ENCODE data around the gene AGMAT.

Gene AGMAT

GRCh38 chr1:15618077-15618654, 33.3 kb upstream of the AGMAT start:
- ATAC-seq = no peak
- no peak for TF ChIP-seq ZNF565 (CRISPR knock-in tag; conservative IDR thresholded peaks at IDR 0.05; ENCODE audit: low read depth)
- TF ChIP-seq SNAI2 (CRISPR knock-in tag; IDR thresholded peaks at IDR 0.05) = no peak
- TF ChIP-seq ZFP3 (CRISPR knock-in tag; IDR thresholded peaks at IDR 0.05) = no peak
- no peak for TF ChIP-seq CREB5 (CRISPR knock-in tag; IDR thresholded peaks at IDR 0.05; ENCODE audit: low read depth)
- no peak for TF ChIP-seq ESRRG (CRISPR knock-in tag; IDR thresholded peaks at IDR 0.05)
- no peak for TF ChIP-seq ARNTL (CRISPR knock-in tag; IDR thresholded peaks at IDR 0.05; ENCODE audit: borderline replicate concordance, low read depth)
- TF ChIP-seq RARB (CRISPR knock-in tag; IDR thresholded peaks at IDR 0.05) = no peak
- no peak for TF ChIP-seq PPARA (CRISPR knock-in tag; IDR thresholded peaks at IDR 0.05; ENCODE audit: borderline replicate concordance)
- no peak for TF ChIP-seq ZNF70 (CRISPR knock-in tag; IDR thresholded peaks at IDR 0.05)
- TF ChIP-seq CSDC2 (CRISPR knock-in tag; IDR thresholded peaks at IDR 0.05) = no peak
- TF ChIP-seq, protein P1, sequence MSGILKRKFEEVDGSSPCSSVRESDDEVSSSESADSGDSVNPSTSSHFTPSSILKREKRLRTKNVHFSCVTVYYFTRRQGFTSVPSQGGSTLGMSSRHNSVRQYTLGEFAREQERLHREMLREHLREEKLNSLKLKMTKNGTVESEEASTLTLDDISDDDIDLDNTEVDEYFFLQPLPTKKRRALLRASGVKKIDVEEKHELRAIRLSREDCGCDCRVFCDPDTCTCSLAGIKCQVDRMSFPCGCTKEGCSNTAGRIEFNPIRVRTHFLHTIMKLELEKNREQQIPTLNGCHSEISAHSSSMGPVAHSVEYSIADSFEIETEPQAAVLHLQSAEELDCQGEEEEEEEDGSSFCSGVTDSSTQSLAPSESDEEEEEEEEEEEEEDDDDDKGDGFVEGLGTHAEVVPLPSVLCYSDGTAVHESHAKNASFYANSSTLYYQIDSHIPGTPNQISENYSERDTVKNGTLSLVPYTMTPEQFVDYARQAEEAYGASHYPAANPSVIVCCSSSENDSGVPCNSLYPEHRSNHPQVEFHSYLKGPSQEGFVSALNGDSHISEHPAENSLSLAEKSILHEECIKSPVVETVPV (CRISPR knock-in tag; IDR thresholded peaks at IDR 0.05) = no peak
- TF ChIP-seq TCF4 (CRISPR knock-in tag; IDR thresholded peaks at IDR 0.05; ENCODE audit: borderline replicate concordance) = no peak
- no peak for TF ChIP-seq ZFP30 (CRISPR knock-in tag; IDR thresholded peaks at IDR 0.05)
- no peak for TF ChIP-seq OSR1 (CRISPR knock-in tag; IDR thresholded peaks at IDR 0.05)
- TF ChIP-seq GLIS3 (CRISPR knock-in tag; IDR thresholded peaks at IDR 0.05) = no peak
- no peak for TF ChIP-seq ISL1 (CRISPR knock-in tag; IDR thresholded peaks at IDR 0.05)
- TF ChIP-seq TOX (CRISPR knock-in tag; IDR thresholded peaks at IDR 0.05; ENCODE audit: borderline replicate concordance) = no peak
- TF ChIP-seq, protein P2, sequence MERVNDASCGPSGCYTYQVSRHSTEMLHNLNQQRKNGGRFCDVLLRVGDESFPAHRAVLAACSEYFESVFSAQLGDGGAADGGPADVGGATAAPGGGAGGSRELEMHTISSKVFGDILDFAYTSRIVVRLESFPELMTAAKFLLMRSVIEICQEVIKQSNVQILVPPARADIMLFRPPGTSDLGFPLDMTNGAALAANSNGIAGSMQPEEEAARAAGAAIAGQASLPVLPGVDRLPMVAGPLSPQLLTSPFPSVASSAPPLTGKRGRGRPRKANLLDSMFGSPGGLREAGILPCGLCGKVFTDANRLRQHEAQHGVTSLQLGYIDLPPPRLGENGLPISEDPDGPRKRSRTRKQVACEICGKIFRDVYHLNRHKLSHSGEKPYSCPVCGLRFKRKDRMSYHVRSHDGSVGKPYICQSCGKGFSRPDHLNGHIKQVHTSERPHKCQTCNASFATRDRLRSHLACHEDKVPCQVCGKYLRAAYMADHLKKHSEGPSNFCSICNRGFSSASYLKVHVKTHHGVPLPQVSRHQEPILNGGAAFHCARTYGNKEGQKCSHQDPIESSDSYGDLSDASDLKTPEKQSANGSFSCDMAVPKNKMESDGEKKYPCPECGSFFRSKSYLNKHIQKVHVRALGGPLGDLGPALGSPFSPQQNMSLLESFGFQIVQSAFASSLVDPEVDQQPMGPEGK (CRISPR knock-in tag; IDR thresholded peaks at IDR 0.05; ENCODE audit: borderline replicate concordance) = no peak
- no peak for TF ChIP-seq ZC3H10 (CRISPR knock-in tag; IDR thresholded peaks at IDR 0.05)

DNA sequence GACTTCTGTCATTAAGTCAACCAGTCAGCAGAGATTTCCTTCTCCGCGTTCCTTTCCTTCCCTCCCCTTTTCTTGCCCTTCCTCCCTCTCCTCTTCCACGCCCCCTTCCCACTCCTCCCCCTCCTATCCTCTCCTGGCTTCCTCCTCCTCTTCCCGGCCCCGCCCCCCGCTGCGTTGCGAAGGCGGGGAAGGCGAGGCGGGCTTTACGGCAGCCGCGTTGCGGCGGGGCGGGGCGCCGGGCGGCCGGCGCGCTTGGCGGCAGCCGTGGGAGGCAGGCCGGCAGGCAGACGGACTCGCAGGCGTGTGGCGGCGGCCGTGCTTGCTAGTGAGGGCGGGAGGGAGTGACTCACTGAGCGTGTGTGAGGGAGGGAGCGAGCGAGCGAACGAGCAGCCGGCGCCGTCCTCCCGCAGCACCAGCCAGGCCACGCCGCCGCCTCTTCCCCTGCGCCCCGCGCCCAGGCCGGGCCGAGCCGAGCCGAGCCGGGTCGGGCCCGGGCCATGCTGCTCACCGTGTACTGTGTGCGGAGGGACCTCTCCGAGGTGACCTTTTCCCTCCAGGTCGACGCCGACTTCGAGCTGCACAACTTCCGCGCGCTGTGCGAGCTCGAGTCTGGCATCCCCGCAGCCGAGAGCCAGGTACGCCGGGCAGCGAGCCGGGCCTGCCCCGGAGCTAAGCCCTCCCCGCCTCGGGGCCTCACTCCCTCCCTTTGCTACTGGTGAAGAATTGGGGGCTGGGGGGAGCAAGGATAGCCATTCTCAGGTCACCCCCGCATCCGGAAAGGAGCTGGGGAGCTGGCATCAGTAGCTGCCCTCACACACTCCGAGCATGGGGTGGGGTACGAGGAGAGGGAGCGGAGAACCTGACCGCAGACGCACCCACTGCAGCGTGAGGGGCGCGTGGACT, 32.6 kb upstream of the AGMAT start, which contains the start of gene DDI2:
TSS of gene DDI2 (plus strand) at position 286 of the 904 bp plus-strand sequence. CDS start at position 499, 213 bp downstream.
- no peak for TF ChIP-seq ARNTL (CRISPR knock-in tag; IDR thresholded peaks at IDR 0.05; ENCODE audit: borderline replicate concordance, low read depth)
- TF ChIP-seq TSHZ2 (CRISPR knock-in tag; IDR thresholded peaks at IDR 0.05) = 0 out of 2 replicates have a peak, but pooled peaks have one; percentile 21
- ATAC-seq = peak; percentile 91

- peak; percentile 48 for ATAC-seq
These were observed 31.7 kb upstream of the AGMAT start for GRCh38 chr1:15616373-15617172.

More at GRCh38 chr1:15616373-15617172, 31.7 kb upstream of the AGMAT start:
- TF ChIP-seq ARNTL (CRISPR knock-in tag; IDR thresholded peaks at IDR 0.05; ENCODE audit: borderline replicate concordance, low read depth) (no peak), TSHZ2 (CRISPR knock-in tag; IDR thresholded peaks at IDR 0.05) (no peak), TOX (CRISPR knock-in tag; IDR thresholded peaks at IDR 0.05; ENCODE audit: borderline replicate concordance) (no peak), ZFP3 (CRISPR knock-in tag; IDR thresholded peaks at IDR 0.05) (no peak), RARB (CRISPR knock-in tag; IDR thresholded peaks at IDR 0.05) (no peak), ZNF565 (CRISPR knock-in tag; conservative IDR thresholded peaks at IDR 0.05; ENCODE audit: low read depth) (no peak)

All from SK-N-SH treated with all-trans-retinoic acid at 6 μM for 48 hours (cell line).